CD14-positive monocyte (primary cell): ENCODE data around the gene MYO7B. TPM values are rescaled to one million over a fixed set of nuclear protein-coding genes. Genes with fewer than 3 reads are reported as not detected.

Source experiments
- DNase-seq, 3 donors: peaks; one replicate each; pipeline ENCODE4 v3.0.0-alpha.2; 2011 to 2022
- H2AFZ ChIP-seq: 2 replicates; pipeline ENCODE4 v1.6.0; 2012; ENCODE audit warnings: mild to moderate bottlenecking, low read depth, low read length, inconsistent platforms; ENCODE audit not compliant: insufficient read depth, poor library complexity, severe bottlenecking
- H3K27ac ChIP-seq, 2 donors: 1 replicate in 1 of 2; 2 replicates in 1 of 2; pipeline ENCODE4 v1.5.1; 2012 to 2013; ENCODE audit warnings: low read length in 2 of 2, control low read depth in 1 of 2, inconsistent platforms in 1 of 2, low read depth in 1 of 2, mild to moderate bottlenecking in 1 of 2
- H3K27me3 ChIP-seq, 2 donors: one replicate each; pipeline versions ENCODE4 v1.6.0 to v1.6.1; 2011 to 2013; ENCODE audit warnings: low read length in 2 of 2; ENCODE audit not compliant: control insufficient read depth in 2 of 2, insufficient read depth in 2 of 2
- H3K36me3 ChIP-seq, 2 donors: replicated peaks in 1 of 2; 1 replicate in 1 of 2; 2 replicates in 1 of 2; pipeline versions ENCODE4 v1.5.1 to v1.6.1; 2012 to 2013; ENCODE audit warnings: low read length in 2 of 2, control low read depth in 1 of 2, inconsistent platforms in 1 of 2, mild to moderate bottlenecking in 1 of 2; ENCODE audit not compliant: insufficient read depth in 2 of 2, control insufficient read depth in 1 of 2
- H3K4me1 ChIP-seq, 2 donors: 1 replicate in 1 of 2; 2 replicates in 1 of 2; pipeline versions ENCODE4 v1.5.1 to v1.6.1; 2012 to 2013; ENCODE audit warnings: low read length in 2 of 2, control low read depth in 1 of 2, inconsistent platforms in 1 of 2, mild to moderate bottlenecking in 1 of 2, moderate library complexity in 1 of 2; ENCODE audit not compliant: insufficient read depth in 2 of 2, control insufficient read depth in 1 of 2
- H3K4me2 ChIP-seq: replicated peaks from 2 replicates; pipeline ENCODE3; 2012; ENCODE audit warnings: low read length, moderate library complexity, mild to moderate bottlenecking; ENCODE audit not compliant: poor library complexity, severe bottlenecking; ENCODE audit errors: extremely low read depth
- H3K4me3 ChIP-seq, 3 experiments: fragments of 200-600 bp in 1 of 3; sonication (generic) in 1 of 3; replicated peaks in 1 of 3; 1 replicate in 2 of 3; 2 replicates in 1 of 3; pipeline ENCODE4 v1.5.1; 2011 to 2013; ENCODE audit warnings: low read length in 3 of 3, mild to moderate bottlenecking in 3 of 3, control low read depth in 2 of 3, low read depth in 2 of 3, inconsistent platforms in 1 of 3, moderate library complexity in 1 of 3
- H3K79me2 ChIP-seq: 2 replicates; pipeline ENCODE4 v1.6.0; 2012; ENCODE audit warnings: mild to moderate bottlenecking, control low read depth, inconsistent platforms, low read length, moderate library complexity; ENCODE audit not compliant: insufficient read depth
- H3K9ac ChIP-seq: 2 replicates; pipeline ENCODE4 v1.6.0; 2017; ENCODE audit warnings: low read length, mild to moderate bottlenecking; ENCODE audit not compliant: insufficient read depth, poor library complexity, severe bottlenecking
- H3K9me3 ChIP-seq, 2 donors: replicated peaks in 1 of 2; 1 replicate in 1 of 2; 2 replicates in 1 of 2; pipeline versions ENCODE4 v1.5.1 to v1.6.1; 2012 to 2013; ENCODE audit warnings: low read length in 2 of 2, control low read depth in 1 of 2; ENCODE audit not compliant: control insufficient read depth in 1 of 2, insufficient read depth in 1 of 2
- H4K20me1 ChIP-seq: 2 replicates; pipeline ENCODE4 v1.6.0; 2012; ENCODE audit warnings: mild to moderate bottlenecking, low read length, control low read depth, moderate library complexity; ENCODE audit not compliant: insufficient read depth
- H3K27ac Mint-ChIP-seq, 7 donors: one replicate each; pipeline ENCODE4 v1.8.0; 2020; ENCODE audit warnings: mild to moderate bottlenecking in 7 of 7, mixed read lengths in 7 of 7, moderate library complexity in 6 of 7, inconsistent platforms in 2 of 7
- H3K27me3 Mint-ChIP-seq, 3 donors: one replicate each; pipeline ENCODE4 v1.8.0; 2021 to 2022; ENCODE audit warnings: low read depth in 3 of 3, mild to moderate bottlenecking in 3 of 3, mixed read lengths in 3 of 3, moderate library complexity in 3 of 3, inconsistent platforms in 1 of 3
- H3K36me3 Mint-ChIP-seq, 2 donors: one replicate each; pipeline ENCODE4 v1.8.0; 2020; ENCODE audit warnings: mixed read lengths in 2 of 2, inconsistent platforms in 1 of 2, mild to moderate bottlenecking in 1 of 2
- H3K4me1 Mint-ChIP-seq: one replicate; pipeline ENCODE4 v1.8.0; 2020; ENCODE audit warnings: mild to moderate bottlenecking, mixed read lengths
- H3K4me3 Mint-ChIP-seq, 2 donors: one replicate each; pipeline ENCODE4 v1.8.0; 2020; ENCODE audit warnings: mild to moderate bottlenecking in 2 of 2, mixed read lengths in 2 of 2, moderate library complexity in 1 of 2
- H3K9me3 Mint-ChIP-seq, 7 donors: one replicate each; pipeline ENCODE4 v1.8.0; 2020 to 2022; ENCODE audit warnings: mixed read lengths in 7 of 7, mild to moderate bottlenecking in 6 of 7, moderate library complexity in 6 of 7, inconsistent platforms in 2 of 7
- CTCF ChIP-seq: fragments of 200-600 bp; IDR thresholded peaks from one replicate; pipeline ENCODE4 v1.8.0; 2022; ENCODE audit warnings: antibody characterized with exemption, mild to moderate bottlenecking
- WGBS: methylation state at CpG from one replicate; pipeline ENCODE4 v1.1.5; 2013; ENCODE audit warnings: missing lambda C conversion rate; ENCODE audit not compliant: insufficient coverage; 5-methylcytosine and 5-hydroxymethylcytosine counted together
- intact Hi-C, 2 donors: fragments of 100-400 bp; cut with micrococcal nuclease; formaldehyde crosslinking; loops; one replicate each; pipeline versions ENCODE4 v1.15.0 to v1.15.1; 2023
- polyA plus RNA-seq, 3 donors: library from polyadenylated mRNA; depleted of rRNA in 1 of 3; unstranded in 2 of 3; stranded (reverse) in 1 of 3; fragments of 300-500 nt in 2 of 3; fragments of >200 nt in 1 of 3; fragmentation: Illumina TruSeq in 2 of 3; gene quantifications; 1 replicate in 2 of 3; 2 replicates in 1 of 3; pipeline ENCODE4 v1.2.3, GENCODE V29; 2012 to 2021

Gene MYO7B
- polyA plus RNA-seq, 3 donors = 7.3 to 9.8 (median 9.0) TPM

DNA sequence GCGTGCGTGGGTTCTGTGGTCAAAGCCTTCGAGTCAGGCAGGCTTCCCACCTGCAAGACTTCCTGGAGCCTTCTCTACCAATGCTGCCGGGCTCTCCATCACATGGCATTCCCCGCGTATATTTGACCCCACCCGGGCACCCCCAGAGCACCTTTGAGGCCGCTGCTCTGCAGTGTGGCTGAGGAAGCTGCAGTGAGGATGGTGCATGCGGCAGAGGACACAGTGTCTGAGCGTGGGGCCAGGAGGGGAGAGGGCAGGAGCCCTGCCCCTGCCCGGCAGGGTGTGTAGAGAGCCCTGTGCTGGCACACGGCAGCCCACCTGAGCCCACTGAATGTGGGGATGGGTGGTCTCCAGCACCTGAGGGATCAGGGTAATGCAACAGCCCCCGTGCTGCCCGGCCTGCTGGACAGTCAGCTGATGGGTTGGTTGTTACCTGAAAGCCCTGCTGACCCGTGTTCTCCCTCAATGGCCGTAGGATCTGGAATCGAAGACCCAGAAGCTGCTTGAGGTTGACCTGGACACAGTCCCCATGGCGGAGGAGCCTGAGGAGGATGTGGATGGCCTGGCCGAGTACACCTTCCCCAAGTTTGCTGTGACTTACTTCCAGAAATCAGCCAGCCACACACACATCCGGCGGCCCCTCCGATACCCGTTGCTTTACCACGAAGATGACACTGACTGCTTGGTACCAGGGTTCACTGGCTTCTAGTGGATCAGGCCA, 73.7 kb downstream of the MYO7B start:
- H3K27ac Mint-ChIP-seq = no peak overlapping the region
- no peak for DNase-seq

DNA sequence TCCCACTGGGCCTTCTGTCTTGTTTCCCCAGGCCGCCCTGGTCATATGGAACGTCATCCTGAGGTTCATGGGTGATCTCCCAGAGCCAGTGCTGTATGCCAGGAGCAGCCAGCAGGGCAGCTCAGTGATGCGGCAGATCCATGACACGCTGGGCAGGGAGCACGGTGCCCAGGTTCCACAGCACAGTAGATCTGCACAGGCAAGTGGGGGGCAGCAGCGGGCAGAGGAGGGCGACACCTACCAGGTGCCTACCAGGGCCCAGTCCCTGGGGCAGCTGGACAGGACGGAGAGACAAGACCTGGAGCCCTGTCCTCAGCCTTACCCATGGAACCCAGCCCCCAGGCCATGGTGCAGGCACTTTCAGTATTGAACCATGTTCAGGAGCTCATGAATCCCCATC, 74.3 kb downstream of the MYO7B start:
- no peak overlapping the region for H3K4me3 ChIP-seq
- no peaks in the 10 kb centered on the region for H4K20me1 ChIP-seq
- Mint-ChIP-seq H3K27ac (no peak overlapping the region), H3K27me3 (peaks cover 0 to 2% (median 1%) of the 10 kb centered on the region in 3 donors), H3K4me1 (no peaks in the 10 kb centered on the region), H3K36me3 (peaks cover 0 to 11% of the 10 kb centered on the region in 2 donors), H3K4me3 (no peak overlapping the region), H3K9me3 (peaks cover 16 to 29% (median 24%) of the 10 kb centered on the region in 7 donors)
- H3K27ac ChIP-seq = no peak overlapping the region
- H3K9me3 ChIP-seq = peaks cover 6 to 25% of the 10 kb centered on the region in 2 donors
- DNase-seq = no peak
- WGBS = 97% methylated on average over 7 of the region's 8 CpGs
- H3K9ac ChIP-seq = no peak overlapping the region
- H3K4me2 ChIP-seq = no peak overlapping the region
- no peaks in the 10 kb centered on the region for H3K36me3 ChIP-seq
- no peaks in the 10 kb centered on the region for H3K79me2 ChIP-seq
- no peak overlapping the region for H2AFZ ChIP-seq
- no peaks in the 10 kb centered on the region for H3K27me3 ChIP-seq
- no peaks in the 10 kb centered on the region for H3K4me1 ChIP-seq
- intact Hi-C loops = no loop called here
- TF ChIP-seq CTCF = no peak

More for the DNA sequence above, 73.7 kb downstream of the MYO7B start:
- Histone ChIP-seq H3K36me3 (no peaks in the 10 kb centered on the region), H3K79me2 (no peaks in the 10 kb centered on the region), H3K9ac (no peak overlapping the region), H3K27ac (no peak overlapping the region), H3K4me1 (no peaks in the 10 kb centered on the region), H3K9me3 (peaks cover 6 to 24% of the 10 kb centered on the region in 2 donors), H2AFZ (no peak overlapping the region), H3K27me3 (no peaks in the 10 kb centered on the region), H3K4me2 (no peak overlapping the region), H4K20me1 (no peaks in the 10 kb centered on the region), H3K4me3 (no peak overlapping the region)
- intact Hi-C loops = no loop called here
- peaks cover 16 to 29% (median 24%) of the 10 kb centered on the region in 7 donors for H3K9me3 Mint-ChIP-seq
- no peaks in the 10 kb centered on the region for H3K4me1 Mint-ChIP-seq
- H3K36me3 Mint-ChIP-seq = peaks cover 0 to 11% of the 10 kb centered on the region in 2 donors
- no peak for TF ChIP-seq CTCF
- no peak overlapping the region for H3K4me3 Mint-ChIP-seq
- peaks cover 0 to 2% (median 1%) of the 10 kb centered on the region in 3 donors for H3K27me3 Mint-ChIP-seq
- WGBS = 76% methylated on average over 19 of the region's 24 CpGs
